ENCODE data around the gene NLRP10. TPM values are rescaled to one million over a fixed set of nuclear protein-coding genes. Genes with fewer than 3 reads are reported as not detected.

The NLRP10 gene
- polyA plus RNA-seq, 5 donors = 0.21 TPM; not detected in 4

DNA sequence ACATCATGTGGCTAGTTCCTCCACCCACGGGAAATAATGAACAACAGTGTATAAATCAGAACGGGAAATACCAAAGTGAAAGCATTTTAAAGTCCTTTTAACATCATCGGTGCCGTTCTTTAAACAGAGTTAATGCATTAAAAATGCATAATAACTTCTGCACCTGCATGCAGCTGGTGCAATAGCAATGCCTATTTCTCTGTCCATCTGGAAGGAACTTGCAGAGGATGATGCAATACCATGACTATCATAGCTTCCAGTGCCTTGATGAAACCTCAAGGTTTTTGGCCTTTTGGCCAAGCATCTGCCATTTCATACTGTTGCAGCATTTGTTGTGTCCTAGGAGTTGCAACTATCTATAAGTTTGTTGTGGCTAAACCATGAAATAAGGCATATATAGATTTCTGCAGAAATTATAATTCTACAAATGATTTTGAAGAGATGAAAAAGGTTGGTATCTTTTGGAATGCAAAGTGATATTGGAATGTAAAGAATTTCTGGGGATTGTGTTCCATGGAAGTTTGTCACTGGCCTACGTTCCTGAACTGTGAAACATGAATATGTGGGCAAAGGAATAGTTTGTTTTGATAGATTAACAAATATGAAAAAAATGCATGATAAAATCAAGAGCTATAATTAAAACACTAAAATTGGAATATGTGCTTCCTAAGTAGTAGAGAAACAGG lies 12.1 kb upstream of the NLRP10 start:
- DNase-seq = no peak

DNA sequence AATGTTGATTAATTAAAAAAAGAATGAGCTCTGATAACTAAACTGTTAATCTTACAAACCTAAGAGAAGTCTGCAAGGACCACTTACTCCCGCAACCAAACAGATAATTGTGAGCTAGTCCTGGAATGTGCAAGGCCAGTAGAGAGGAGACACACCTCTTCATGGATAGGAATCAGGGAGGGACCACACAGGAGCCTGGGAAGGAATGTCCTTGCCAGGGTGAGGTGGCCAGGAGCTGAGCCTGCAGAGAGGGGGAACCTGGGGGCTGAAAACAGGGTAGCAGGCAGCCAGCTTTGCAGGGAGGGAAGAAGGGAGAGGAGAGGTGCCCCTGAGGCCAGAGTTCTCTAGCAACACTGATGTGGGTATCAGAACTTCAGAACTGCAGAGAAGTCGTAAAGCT lies 9.4 kb upstream of the NLRP10 start:
- DNase-seq = no peak

DNA sequence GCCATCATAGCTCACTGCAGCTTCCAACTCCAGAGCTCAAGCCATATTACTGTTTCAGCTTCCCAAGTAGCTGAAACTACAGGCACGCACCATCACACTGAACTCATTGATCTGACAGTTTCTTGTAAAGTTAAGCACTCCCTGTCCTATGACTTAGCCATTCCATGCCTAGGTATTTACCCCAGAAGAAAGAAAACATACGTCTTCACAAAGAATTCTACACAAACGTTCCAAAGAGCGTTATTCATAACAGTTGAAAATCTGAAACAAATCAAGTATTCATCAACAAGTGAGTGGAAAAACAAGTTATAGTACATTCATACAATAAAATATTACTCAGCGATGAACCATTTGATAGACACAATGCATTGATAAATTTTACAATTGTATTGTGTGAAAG lies 7.8 kb upstream of the NLRP10 start:
- no peak for DNase-seq

DNA sequence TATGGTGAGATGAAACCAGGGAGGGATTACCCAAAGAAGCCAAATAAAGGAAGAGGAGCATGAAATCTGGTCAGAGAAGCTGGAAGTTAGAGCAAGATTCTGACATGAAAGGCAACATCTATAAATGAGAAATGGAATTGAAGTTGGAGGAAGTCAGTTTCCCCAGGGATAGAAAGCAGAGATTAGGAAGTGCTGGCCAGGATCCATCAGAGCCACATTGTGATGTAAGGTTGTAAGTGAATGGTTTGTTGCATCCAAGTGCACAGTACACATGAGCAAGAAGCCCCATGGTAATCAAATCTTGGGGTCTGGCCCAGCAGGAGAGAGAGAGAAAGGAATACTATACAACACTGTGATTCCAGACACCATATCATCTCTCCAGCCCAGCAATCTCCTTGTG lies 6.6 kb upstream of the NLRP10 start:
- DNase-seq = no peak

DNA sequence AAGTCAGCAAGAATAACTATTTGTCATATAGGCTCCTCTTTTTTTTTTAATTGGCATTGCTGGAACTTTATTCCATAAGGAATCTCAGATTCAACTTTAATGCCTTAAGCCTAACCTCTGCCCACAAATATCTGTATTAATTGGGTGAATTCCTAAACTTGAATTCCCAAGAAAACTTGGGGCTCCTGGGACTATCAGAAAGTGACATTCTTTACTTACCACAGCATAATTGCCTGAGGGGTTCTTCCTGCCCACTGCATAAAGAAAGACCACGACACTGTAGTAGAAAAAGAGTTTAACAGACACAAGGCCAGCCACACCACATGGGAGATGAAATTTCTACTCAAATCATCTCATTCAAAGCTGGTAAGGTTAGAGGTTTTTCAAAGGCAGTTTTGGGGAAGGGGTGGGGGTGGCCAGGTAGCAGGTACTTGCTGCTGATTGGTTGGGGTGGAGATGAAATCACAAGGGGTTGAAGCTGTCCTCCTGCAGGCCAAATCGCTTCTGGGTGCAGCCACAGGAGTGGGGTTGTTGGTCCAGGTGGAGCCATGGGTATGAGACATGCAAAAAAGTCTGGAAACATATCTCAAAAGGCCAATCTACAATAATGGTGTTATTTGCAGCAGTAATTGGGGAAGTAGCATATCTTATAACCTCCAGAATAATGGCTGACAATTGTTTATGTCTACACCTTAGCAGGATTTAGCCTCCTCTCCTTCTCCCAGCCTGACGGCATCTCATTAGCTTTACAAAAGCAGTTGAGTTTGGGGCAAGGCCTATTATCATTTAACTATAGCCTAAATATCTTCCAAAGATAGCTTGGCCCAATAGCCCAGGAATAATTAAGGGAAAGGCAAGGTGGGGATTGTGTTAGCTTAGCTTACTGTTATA lies 4.8 kb upstream of the NLRP10 start:
- no peak for DNase-seq

DNA sequence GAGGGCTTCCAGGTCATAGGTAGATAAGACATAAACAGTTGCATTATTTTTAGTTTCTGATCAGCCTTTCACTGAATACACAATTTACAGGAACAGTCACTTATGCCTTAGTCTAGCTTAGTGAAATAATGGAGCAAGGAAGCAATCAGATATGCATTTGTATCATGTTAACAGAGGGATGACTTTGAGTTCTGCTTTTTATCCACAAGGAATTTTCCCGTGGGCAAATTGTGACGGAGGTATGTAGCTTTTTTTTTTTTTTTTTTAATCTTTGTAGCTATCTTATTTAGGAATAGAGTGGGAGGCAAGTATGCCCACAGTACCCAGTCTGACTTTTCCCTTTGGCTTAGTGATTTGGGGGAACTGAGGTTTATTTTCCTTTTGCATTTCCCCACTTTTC lies 3.4 kb upstream of the NLRP10 start:
- no peak for DNase-seq

DNA sequence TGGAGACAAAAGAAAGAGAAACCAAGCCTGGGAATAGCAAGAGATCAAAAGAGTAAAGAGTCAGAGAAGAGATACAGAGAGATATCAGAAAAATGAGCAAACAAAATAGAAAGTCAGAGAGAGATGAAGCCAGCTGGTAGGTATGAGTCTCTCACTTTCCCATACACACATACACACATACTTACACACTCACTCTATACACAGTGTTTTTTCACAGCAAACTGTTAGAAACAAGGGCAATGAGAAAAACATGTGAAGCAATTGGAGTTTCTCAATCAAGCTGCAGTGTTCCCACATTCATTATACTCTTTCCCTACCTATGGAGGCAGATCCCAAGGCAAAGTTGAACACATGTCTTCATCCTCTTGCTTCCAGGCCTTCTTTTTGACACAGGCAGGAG lies 2.6 kb upstream of the NLRP10 start:
- no peak for DNase-seq

DNA sequence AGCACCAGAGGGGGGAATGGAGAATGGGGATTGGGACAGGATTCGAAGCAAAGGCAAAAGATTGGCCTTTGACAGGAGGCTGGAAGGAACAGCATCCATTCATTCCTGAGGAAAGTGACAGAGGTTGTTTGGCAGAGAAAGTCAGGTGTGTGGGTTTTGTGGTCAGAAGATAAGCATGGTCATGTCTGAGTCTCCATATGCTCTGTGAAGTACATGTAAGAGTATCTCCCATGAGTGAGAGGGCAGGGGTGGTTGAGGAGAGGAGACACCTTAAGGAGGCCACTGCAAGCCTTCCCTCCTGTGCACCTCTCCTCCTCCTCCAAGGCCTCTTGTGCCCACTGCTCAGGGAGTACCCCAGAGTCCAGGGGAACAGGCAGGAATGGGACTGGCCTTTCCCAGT lies 1.9 kb upstream of the NLRP10 start:
- DNase-seq = no peak

DNA sequence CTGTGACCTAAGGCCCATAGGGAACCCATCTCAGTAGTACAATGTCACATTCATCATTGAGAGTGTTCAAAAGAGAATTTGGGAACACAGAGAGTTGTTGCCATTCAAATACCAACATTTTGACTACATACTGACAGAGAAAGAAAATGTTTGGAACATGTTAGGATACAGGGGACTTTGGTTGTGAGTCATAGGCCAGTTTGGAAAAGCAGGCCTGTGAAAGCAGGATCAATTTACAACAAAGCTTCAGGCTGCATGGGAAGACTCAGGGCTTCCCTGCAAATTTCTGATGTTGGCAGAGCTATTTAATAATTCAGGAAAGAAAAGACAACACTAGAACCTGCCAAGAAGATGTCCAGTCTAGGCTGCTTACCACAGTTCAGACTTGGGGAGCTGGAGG lies 374 bp downstream of the NLRP10 start:
- no peak for DNase-seq

DNA sequence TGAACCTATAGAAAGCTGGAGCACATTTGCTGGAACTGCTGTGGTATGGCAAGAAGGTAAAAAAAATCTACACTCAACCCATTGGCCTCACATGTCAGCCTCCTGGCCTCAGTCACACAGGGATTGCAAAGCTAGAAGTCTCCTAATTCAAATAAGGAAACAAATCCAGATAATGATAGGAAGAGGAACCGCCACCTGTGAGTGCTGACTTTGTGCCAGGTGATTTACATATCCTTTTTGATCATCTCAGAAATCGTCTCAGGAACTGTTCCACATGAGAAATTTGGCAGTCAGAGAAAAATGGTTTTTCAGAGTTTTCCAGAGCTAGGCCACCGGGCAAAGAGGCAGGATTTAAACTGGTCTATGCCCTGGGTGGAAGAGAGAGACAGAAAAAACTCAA lies 986 bp downstream of the NLRP10 start:
- DNase-seq = no peak

DNA sequence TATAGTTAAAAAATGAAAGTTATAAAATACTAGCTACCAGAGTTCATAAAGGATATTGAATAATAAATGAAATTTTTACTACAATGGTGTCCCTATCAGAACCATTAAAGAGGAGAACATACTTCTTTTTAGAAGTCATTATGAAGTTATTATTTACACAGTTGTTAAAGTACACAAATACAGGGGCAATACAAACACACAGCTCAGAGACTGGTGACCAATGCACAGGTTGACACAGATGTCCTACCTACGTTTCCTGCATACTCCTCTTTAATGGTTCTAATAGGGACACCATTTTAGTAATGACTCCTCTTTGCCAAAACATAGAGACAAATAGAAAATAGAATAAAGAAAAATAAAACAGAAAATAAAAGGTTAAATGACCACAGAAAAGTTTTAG lies 10.1 kb downstream of the NLRP10 start:
- DNase-seq = no peak

DNA sequence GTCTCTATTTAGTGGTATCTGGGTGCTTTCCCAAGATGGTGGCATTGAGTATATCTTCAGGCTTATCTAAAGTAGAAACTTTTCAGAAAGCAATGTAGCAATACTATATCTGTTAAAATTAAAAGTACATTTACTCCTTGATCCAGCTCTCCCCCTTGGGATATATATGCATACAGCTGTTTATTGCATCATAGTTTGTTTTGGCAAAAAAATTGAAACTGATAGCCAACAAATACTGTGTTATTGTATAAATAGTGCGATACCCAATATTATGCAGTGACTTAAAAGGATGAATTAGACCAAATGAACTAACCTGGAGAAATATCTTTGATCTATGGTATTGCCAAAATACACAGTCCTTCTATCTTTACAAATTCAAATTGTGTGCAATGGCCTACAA lies 15.3 kb downstream of the NLRP10 start:
- DNase-seq = no peak

DNA sequence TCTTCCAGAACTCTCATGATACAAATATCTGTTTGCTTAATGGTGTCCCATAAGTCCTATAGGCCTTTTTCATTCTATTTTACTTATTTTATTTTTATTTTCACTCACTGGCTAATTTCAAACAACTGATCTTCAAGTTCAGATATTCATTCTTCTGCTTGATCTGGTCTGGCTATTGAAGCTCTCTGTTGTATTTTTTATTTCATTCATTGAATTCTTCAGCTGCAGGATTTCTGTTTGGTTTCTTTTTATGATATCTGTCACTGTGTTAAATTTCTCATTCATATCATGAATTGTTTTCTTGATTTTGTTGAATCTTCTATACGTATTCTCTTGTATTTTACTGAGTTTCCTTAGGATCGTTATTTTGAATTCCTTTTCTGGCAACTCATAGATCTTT lies 21.1 kb downstream of the NLRP10 start:
- no peak for DNase-seq

DNA sequence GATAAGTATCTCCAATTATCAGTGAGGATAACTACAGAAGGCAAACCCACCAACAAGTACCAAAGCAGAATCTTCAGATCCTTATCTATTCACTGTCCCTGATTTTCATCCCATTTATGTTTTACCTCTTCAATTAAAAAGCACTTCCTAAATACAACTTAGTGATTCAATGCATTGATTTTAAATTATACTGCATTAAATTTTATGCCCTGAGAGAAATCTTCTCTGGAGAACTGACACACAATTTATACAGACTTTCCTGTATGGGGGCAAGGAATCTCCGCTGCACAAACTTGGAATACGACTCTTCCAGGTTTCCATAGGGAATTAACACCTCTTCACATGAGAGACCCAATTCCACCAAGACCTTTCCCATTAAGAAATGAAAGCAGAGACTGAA lies 23.6 kb downstream of the NLRP10 start, which contains the start of gene OR10A3:
Gene OR10A3, minus strand, starts transcription at position 101 of the 400 bp plus-strand sequence. CDS start 2,188 bp downstream, outside the sequence.
- DNase-seq = no peak

DNA sequence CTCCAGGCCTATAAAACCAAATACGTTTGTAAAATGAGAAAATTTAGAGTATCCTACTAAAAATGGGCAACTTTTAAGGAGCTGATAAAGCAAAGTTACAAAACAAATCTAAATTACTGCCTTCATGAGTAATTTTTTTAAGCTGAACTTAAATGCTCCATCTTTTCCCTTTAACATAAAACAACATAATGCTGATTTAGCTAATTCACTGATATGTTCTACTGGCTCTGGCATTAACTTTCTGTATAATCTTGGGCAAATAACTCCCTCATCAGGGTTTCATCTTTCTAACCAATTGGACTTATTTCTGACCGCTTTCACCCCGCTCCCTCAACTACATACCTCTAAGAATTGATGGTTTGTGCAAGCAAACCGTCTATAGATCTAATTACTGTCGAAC lies 24.1 kb downstream of the NLRP10 start:
- no peak for DNase-seq

DNA sequence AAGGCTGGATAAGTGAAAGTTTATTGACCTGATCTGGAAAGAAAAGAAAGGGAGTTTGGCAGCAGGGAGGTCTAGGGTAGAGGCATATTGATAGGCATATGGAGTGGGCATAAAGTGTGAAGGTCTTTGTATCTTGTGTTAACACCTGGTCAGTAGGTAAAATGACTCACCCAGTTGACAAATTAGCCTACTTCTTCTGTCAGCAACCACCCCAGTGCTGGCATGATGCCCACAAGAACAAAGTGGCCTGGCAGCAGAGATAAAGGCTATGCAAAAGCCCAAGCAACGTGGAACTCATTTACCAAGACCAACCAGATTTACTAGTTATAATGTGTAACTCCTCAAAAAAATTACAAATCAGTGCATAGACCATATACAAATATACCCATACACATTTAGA lies 28.6 kb downstream of the NLRP10 start:
- DNase-seq = no peak

DNA sequence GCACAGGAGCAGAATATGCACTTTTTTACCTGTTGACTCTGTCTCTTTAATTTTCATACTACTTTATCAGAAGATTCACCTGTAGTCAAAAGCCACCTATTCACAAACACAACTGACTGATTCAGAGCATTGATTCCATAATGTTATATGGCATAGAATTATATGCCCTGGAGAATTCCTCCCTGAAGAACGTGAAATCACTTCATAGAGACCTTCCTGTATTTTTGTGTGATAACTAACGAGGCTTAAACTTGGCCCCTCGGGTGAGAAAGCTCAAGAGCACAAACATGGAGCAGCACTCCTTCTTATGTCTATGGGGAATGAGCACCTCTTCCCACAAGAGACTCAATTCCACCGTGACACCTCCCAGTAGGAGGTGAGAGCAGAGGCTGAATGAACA lies 34.1 kb downstream of the NLRP10 start, which contains the start of gene OR10A6:
Gene OR10A6, minus strand, starts transcription at position 101 of the 400 bp plus-strand sequence. CDS start 2,606 bp downstream, outside the sequence.
- DNase-seq = no peak

DNA sequence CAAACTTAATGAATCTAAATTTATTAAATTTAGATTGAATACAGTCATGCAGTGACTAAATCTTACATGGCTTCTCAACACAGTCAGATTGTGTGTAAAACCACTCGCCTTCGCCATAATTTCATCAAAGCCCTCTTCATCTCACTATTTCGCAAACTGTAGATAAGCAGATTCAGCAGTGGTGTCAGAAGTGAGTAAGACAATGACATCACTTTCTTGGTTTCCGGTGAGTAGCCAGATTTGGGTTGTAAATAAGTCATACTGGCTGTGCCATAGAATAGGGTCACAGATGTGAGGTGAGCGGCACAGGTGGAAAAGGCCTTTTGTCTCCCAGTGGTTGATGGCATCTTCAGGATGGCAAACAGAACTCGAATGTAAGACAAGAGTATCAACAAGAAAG lies 37.6 kb downstream of the NLRP10 start:
- DNase-seq = no peak

DNA sequence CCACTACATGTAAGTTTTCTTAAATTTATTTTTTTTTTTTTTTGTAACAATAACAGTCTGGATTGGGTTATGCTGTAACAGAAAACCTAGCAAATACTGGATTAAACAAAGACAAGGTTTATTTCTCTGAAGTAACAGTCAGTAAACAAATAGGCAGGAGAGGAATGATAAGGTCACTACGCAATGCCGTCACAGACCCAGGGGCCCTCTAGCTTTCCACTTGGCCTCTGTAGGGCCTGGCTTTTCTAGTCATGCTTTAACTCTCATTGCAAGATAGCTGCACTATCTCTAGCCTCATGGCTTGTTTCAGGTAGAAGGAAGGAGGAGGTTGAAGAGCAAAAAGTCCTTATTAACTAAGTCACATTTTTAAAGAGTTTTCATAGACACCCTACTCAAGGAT lies 40.7 kb downstream of the NLRP10 start:
- no peak for DNase-seq

DNA sequence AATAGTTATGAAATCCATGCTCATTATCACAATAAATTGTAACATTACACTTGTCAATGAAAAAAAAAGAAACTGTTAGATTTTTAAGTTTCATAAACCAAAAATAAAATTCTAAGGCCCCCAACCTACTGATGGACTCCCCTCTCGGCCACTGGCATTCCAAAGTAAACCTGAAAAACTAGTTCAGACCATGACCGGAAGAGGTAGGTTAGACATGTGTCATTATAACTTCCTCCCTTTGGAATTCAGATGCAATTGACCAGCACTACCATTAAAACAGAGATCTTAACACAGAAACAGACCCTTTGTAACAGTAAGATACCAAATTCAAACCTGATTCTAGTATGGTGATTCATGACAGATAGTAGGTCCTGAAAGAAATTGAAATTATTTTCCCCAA lies 47.1 kb downstream of the NLRP10 start:
- no peak for DNase-seq
